Measurements from ENCODE around the gene ATG101. TPM values are rescaled to one million over a fixed set of nuclear protein-coding genes. Genes with fewer than 3 reads are reported as not detected.

ATG101 gene
- total and polyA plus RNA-seq, 2 of the 8 experiments (the other 6 are each of a cell fraction or from before 2014, with no cell fraction given) = 49.8 to 55.9 TPM

GRCh38 chr12:52032804-52033445, 36.9 kb upstream of the ATG101 start (continued):
- TF ChIP-seq SUZ12 (IDR thresholded peaks at IDR 0.05; ENCODE audit: low read length) = no peak
- TF ChIP-seq BCL11A (IDR thresholded peaks at IDR 0.05; ENCODE audit: low read depth in 2 of 2, low read length in 2 of 2) = no peak
- no peak for TF ChIP-seq POU5F1 (IDR thresholded peaks at IDR 0.05; ENCODE audit: low read depth, low read length)
- no peak for TF ChIP-seq SIRT6 (IDR thresholded peaks at IDR 0.05; ENCODE audit: low read length)
- TF ChIP-seq SRF (IDR thresholded peaks at IDR 0.05; ENCODE audit: low read depth, low read length) = no peak
- no peak for TF ChIP-seq MAFK (IDR thresholded peaks at IDR 0.05; ENCODE audit: low read depth, low read length)
- peak; percentile 32; the same call in 1 of the 2 replicates for TF ChIP-seq PHF8 (conservative IDR thresholded peaks at IDR 0.05; ENCODE audit: low read depth, low read length)
- no peak for TF ChIP-seq MAX (IDR thresholded peaks at IDR 0.05)
- no peak for TF ChIP-seq NANOG (IDR thresholded peaks at IDR 0.05; ENCODE audit: insufficient read depth, low read depth, low read length, poor library complexity, severe bottlenecking)
- TF ChIP-seq FOSL1 (IDR thresholded peaks at IDR 0.05; ENCODE audit: insufficient read depth, low read depth, low read length) = no peak
- peak; percentile 80; the same call in 1 of the 2 replicates for TF ChIP-seq TAF1 (IDR thresholded peaks at IDR 0.05; ENCODE audit: low read depth, low read length)
- TF ChIP-seq SP2 (IDR thresholded peaks at IDR 0.05; ENCODE audit: low read length) = no peak
- 0 out of 4 replicates have a peak, but pooled peaks of 1 of the 2 experiments have one; percentile 28 for TF ChIP-seq SIN3A (conservative IDR thresholded peaks at IDR 0.05 in 1 of 2, IDR thresholded peaks at IDR 0.05 in 1 of 2; ENCODE audit: low read depth in 1 of 2, low read length in 2 of 2)
- peak; percentile 62 for TF ChIP-seq ASH2L (IDR thresholded peaks at IDR 0.05; ENCODE audit: low read length)
- no peak; the same call in 1 of the 2 replicates for TF ChIP-seq JUND (IDR thresholded peaks at IDR 0.05; ENCODE audit: low read length)
- peak; percentile 11; the same call in 1 of the 2 replicates for TF ChIP-seq POLR2AphosphoS5 (IDR thresholded peaks at IDR 0.05; ENCODE audit: low read depth, low read length)
- TF ChIP-seq GTF2F1 (IDR thresholded peaks at IDR 0.05; ENCODE audit: borderline replicate concordance, low read depth, low read length) = no peak
- peak in 1 of 2 experiments; percentile 62; a peak in 2 of 3 replicates for TF ChIP-seq POLR2A (IDR thresholded peaks at IDR 0.05; ENCODE audit: control extremely low read depth in 1 of 2, low read depth in 2 of 2, low read length in 2 of 2)
- no peak for TF ChIP-seq BRCA1 (IDR thresholded peaks at IDR 0.05; ENCODE audit: low read depth, low read length)
- no peak for TF ChIP-seq KDM1A (IDR thresholded peaks at IDR 0.05; ENCODE audit: borderline replicate concordance, low read length)
- TF ChIP-seq CTBP2 (IDR thresholded peaks at IDR 0.05; ENCODE audit: borderline replicate concordance, insufficient read depth, insufficient read length, low read length) = no peak
- peak in 1 of 2 experiments; percentile 31; a peak in 1 of 3 replicates for TF ChIP-seq EP300 (IDR thresholded peaks at IDR 0.05; ENCODE audit: borderline replicate concordance in 1 of 2, low read depth in 2 of 2, low read length in 2 of 2)
- TF ChIP-seq SAP30 (IDR thresholded peaks at IDR 0.05; ENCODE audit: insufficient read depth, insufficient replicate concordance, low read length) = no peak
- TF ChIP-seq YY1 (IDR thresholded peaks at IDR 0.05; ENCODE audit: low read depth, low read length) = no peak
- TF ChIP-seq KDM5A (IDR thresholded peaks at IDR 0.05; ENCODE audit: low read length) = no peak

Data from H1 (cell line).